H1 (cell line): ENCODE measurements around the gene RPUSD2.

Source experiments
- CTCF ChIP-seq, 3 experiments: IDR thresholded peaks; 1 replicate in 2 of 3; 2 replicates in 1 of 3; pipeline versions ENCODE4 v1.5.1 to v1.6.1; 2011; ENCODE audit warnings: low read length in 3 of 3, mild to moderate bottlenecking in 3 of 3, inconsistent platforms in 2 of 3, low read depth in 1 of 3, moderate library complexity in 1 of 3; ENCODE audit not compliant: insufficient read depth in 1 of 3; ENCODE audit errors: control extremely low read depth in 1 of 3
- EZH2 ChIP-seq: fragments of 200-600 bp; sonication (generic); IDR thresholded peaks from 2 replicates; pipeline ENCODE4 v1.7.1; 2012; ENCODE audit warnings: low read depth, mild to moderate bottlenecking, moderate library complexity, low read length, inconsistent platforms; ENCODE audit not compliant: severe bottlenecking
- JUN ChIP-seq: IDR thresholded peaks from 2 replicates; pipeline ENCODE4 v1.6.1; 2011; ENCODE audit warnings: low read depth, mild to moderate bottlenecking, improper control_type of control experiment, low read length
- POLR2A ChIP-seq, 2 experiments: IDR thresholded peaks; 1 replicate in 1 of 2; 2 replicates in 1 of 2; pipeline ENCODE4 v1.6.1; 2011; ENCODE audit warnings: low read depth in 2 of 2, low read length in 2 of 2, mild to moderate bottlenecking in 2 of 2; ENCODE audit errors: control extremely low read depth in 1 of 2
- POLR2AphosphoS5 ChIP-seq: IDR thresholded peaks from 2 replicates; pipeline ENCODE4 v1.6.1; 2011; ENCODE audit warnings: low read depth, low read length
- SIN3A ChIP-seq, 2 experiments: IDR thresholded peaks in 1 of 2; conservative IDR thresholded peaks in 1 of 2; 2 replicates each; pipeline ENCODE4 v1.6.1; 2011 to 2012; ENCODE audit warnings: low read length in 2 of 2, improper control_type of control experiment in 1 of 2, low read depth in 1 of 2, mild to moderate bottlenecking in 1 of 2
- SRF ChIP-seq: IDR thresholded peaks from 2 replicates; pipeline ENCODE4 v1.6.1; 2011; ENCODE audit warnings: mild to moderate bottlenecking, low read depth, low read length, moderate library complexity

- no peak for TF ChIP-seq SIN3A (conservative IDR thresholded peaks at IDR 0.05 in 1 of 2, IDR thresholded peaks at IDR 0.05 in 1 of 2; ENCODE audit: low read depth in 1 of 2, low read length in 2 of 2)
- TF ChIP-seq EZH2: no peak
- TF ChIP-seq POLR2AphosphoS5: no peak
- no peak for TF ChIP-seq CTCF (IDR thresholded peaks at IDR 0.05; ENCODE audit: control extremely low read depth in 1 of 3, insufficient read depth in 1 of 3, low read depth in 1 of 3, low read length in 3 of 3)
- TF ChIP-seq SRF: no peak
- TF ChIP-seq POLR2A (IDR thresholded peaks at IDR 0.05; ENCODE audit: control extremely low read depth in 1 of 2, low read depth in 2 of 2, low read length in 2 of 2): no peak
- TF ChIP-seq JUN: no peak
These were observed 43.2 kb upstream of the RPUSD2 start for GRCh38 chr15:40525855-40526254.
